HG03354 (cell line): ENCODE measurements around the gene OR1F1.
"Not testable (repeated sequence)": the region's sequence is repeated elsewhere in the genome, so short reads cannot be mapped to it uniquely, and the experiment has no call there.

Experiments
- ATAC-seq: cut with Tn5 transposase; IDR thresholded peaks from one replicate; pipeline ENCODE4 v1.9.1; 2021; ENCODE audit warnings: mild to moderate bottlenecking; ENCODE audit not compliant: unreplicated experiment, poor library complexity, severe bottlenecking

The OR1F1 gene

GRCh38 chr16:3149630-3150345 lies 38.2 kb upstream of the OR1F1 start:
- ATAC-seq = peak; percentile 5

DNA sequence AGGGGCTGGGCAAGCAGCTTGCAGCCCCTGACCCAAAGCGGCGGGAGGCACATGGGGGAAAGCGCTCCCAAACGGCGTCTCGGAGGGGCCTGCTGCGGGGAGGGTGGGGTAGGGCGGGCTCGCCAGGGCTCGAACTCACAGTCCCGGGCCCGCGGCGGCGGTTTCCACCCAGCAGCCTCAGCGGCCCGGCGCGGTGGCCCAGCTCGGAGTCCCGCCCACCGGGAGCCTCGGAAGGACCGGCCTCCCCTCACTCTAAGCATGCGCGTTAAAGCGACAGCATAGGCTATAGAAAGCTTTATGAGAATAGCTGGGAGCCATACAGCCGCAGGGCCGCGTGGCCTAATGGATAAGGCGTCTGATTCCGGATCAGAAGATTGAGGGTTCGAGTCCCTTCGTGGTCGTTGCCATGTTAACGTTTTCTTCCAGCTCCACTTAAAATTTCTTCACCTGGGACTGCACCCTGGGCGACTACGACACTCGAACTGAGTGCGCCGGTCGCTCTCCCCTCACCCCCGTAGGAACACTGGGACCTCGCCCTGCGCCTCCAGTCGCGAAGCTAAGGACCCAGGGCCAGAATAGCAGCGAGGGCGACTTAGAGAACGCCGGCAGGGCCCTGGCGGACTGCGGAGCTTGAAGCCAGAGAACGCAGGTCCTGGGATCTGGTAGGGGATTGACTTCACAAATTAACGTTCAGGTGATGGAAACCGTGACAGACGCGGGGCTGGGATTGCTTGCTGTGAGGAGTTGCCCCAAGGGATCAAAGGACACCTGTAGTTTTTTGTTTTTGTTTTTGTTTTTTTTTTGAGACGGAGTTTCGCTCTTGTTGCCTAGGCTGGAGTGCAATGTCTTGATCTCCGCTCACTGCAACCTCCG lies 37.4 kb upstream of the OR1F1 start:
- ATAC-seq = peak; percentile 77

- no peak for ATAC-seq
These were observed 36.1 kb upstream of the OR1F1 start for GRCh38 chr16:3152027-3152276.

GRCh38 chr16:3152277-3152990 lies 35.6 kb upstream of the OR1F1 start:
- peak; percentile 27 for ATAC-seq

- no peak for ATAC-seq
These were observed 35.0 kb upstream of the OR1F1 start for GRCh38 chr16:3152991-3153368.

DNA sequence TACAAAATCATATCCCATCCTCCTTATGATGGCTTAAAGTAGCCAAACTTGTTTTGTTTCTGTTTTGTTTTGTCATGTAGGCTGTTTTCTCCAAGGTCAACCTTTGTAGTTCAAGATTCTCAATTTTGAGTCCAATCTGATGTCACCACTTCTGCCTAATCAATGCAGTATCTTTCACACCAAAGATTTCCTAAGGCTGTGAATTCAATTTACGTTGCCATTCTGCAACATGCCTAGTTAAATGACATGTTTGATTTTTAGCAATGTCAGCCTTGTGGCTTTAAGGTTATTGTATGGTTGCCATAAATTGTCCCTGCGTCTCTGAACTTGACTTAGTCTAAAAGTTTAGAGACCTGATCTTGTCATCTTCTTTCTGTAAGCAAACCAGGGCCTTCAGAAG lies 32.8 kb upstream of the OR1F1 start:
- no peak for ATAC-seq

DNA sequence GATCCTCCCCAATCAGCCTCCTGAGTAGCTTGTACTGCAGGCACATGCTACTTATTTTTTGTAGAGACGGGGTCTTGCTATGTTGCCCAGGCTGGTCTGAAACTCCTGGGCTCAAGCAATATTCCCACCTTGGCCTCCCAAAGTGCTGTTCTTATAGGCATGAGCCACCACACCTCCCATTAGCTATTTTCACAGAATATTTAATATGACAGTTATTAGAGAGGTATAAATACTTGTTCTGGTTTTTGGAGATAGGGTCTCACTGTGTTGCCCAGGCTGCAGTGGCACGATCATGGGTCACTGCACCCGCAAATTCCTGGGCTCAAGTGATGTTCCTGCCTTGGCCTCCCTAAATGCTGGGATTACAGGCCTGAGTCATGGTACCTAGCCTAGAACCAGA lies 32.0 kb upstream of the OR1F1 start:
- no peak for ATAC-seq

DNA sequence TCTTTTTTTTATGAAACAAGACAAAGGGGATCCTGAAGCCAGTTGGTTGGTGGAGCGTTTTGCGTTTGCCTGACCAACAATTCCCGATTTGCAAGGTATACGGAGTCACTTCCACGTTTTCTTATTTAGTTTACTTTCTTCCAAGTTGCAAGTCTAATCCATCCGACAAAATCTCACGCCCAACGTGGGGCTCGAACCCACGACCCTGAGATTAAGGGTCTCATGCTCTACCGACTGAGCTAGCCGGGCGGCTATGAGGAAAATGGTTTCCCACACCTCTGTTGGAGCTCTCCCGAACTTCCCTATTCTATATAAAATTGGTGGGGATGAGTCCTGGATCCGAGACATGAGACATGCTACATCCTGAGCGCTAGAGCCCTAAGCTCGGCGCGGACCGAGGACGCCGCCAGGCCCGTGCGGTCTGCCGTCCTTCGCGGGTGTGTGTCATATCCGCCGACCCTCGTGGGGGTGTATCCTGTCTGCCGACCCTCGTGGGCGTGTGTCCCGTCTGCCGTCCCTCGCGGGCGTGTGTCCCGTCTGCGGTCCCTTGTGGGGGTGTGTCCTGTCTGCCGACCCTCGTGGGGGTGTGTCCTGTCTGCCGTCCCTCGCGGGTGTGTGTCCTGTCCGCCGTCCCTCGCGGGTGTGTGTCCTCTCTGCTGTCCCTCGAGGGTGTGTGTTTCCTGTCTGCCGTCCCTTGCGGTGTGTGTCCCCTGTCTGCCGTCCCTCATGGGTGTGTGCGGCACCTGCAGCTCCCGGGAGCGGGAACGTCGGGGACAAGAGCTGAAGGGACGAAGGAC lies 30.6 kb upstream of the OR1F1 start:
- ATAC-seq = no peak

- ATAC-seq = peak; percentile 6
These were observed 29.9 kb upstream of the OR1F1 start for GRCh38 chr16:3158026-3158509.

GRCh38 chr16:3158510-3159314 lies 29.3 kb upstream of the OR1F1 start:
- peak; percentile 59 for ATAC-seq

DNA sequence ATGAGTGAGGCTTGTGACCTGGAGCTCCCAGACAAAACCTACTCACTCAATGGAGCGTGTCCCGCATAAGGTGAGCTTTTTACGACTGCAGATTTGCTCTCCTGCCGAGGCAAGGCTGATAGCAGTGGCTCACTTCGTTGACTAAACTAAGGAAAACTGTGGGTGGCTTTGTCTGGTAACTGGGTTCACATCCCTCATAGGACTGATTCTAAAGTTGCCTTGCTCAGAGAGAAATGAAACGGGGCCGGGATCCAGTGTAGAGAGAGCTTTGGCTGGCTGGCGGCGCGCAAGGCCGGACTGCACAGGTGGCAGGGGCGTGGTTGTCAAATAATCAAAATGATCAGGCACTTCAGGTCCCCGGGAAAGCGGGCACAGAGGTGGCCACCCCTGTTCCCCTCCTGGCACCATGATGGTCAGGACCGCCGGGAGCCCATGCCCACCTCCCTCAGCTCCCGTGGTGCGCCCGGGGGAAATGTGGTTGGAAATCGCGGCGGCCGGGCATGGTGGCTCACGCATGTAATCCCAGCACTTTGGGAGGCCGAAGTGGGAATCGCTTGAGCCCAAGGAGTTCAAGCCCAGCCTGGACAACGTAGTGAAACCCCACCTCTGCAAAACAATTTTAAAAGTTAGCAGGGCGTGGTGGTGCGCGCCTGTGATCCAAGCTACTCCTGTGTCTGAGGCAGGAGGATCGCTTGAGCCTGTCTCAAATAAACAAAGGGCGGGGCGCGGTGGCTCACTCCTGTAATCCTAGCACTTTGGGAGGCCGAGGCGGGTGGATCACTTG lies 26.6 kb upstream of the OR1F1 start:
- no peak for ATAC-seq

GRCh38 chr16:3164121-3164991 lies 23.6 kb upstream of the OR1F1 start:
- ATAC-seq = no peak

- ATAC-seq = no peak
These were observed 22.7 kb upstream of the OR1F1 start for GRCh38 chr16:3165111-3165822.

DNA sequence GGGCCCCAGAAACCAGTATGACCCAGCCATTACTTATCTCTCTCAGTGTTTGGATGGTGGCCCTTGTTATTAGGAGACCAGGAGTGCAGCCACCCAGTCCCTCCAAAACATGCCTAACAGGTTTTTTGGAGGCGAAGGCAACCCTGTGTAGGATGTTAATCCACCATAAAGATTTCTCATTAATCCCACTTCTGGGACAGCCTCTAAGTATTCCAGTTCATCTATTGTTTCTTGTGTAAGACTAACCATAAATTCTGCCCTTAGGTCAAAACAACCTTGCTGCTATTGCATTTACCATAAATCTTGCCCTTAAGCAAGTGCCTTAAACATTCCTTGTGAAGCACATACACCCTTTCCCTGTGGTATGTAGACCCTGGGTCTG lies 21.5 kb upstream of the OR1F1 start:
- no peak for ATAC-seq

DNA sequence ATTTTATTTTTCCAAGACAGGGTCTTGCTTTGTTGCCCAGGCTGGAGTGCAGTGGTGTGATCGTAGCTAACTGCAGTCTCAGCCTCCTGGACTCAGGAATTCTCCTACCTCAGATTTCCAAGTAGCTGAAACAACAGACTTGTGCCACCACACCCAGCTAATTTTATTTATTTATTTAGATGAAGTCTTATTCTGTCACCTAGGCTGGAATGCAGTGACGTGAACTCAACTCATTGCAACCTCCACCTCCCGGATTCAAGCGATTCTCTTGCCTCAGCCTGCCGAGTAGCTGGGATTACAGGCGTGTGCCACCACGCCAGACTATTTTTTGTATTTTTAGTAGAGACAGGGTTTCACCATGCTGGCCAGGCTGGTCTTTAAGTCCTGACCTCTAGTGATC lies 19.3 kb upstream of the OR1F1 start:
- not testable (repeated sequence) for ATAC-seq

- ATAC-seq = no peak
These were observed 17.4 kb upstream of the OR1F1 start for GRCh38 chr16:3170440-3171180.
